H9 (cell line): ENCODE results near the gene ITGA2. TPM values are rescaled to one million over a fixed set of nuclear protein-coding genes. Genes with fewer than 3 reads are reported as not detected.

Experiments used
- DNase-seq: peaks from one replicate; pipeline ENCODE4 v3.0.0-alpha.2; 2017
- H2AFZ ChIP-seq: one replicate; pipeline ENCODE4 v1.6.1; 2013; ENCODE audit warnings: mild to moderate bottlenecking, low read length, control low read depth, moderate library complexity
- H2AK5ac ChIP-seq: 2 replicates; pipeline ENCODE4 v1.6.1; 2013; ENCODE audit warnings: low read length, control low read depth, mixed read lengths; ENCODE audit not compliant: insufficient read length
- H2BK120ac ChIP-seq: one replicate; pipeline ENCODE4 v1.6.1; 2013; ENCODE audit warnings: low read depth, mild to moderate bottlenecking, low read length, control low read depth, inconsistent platforms; ENCODE audit not compliant: poor library complexity, severe bottlenecking
- H2BK12ac ChIP-seq: 2 replicates; pipeline ENCODE4 v1.6.1; 2013; ENCODE audit warnings: low read length, control low read depth, mixed read lengths, low read depth; ENCODE audit not compliant: insufficient read length
- H2BK15ac ChIP-seq: 2 replicates; pipeline ENCODE4 v1.6.1; 2013; ENCODE audit warnings: low read depth, low read length, control low read depth
- H2BK20ac ChIP-seq: one replicate; pipeline ENCODE4 v1.6.1; 2013; ENCODE audit warnings: low read depth, mild to moderate bottlenecking, low read length, control low read depth, inconsistent platforms; ENCODE audit not compliant: poor library complexity, severe bottlenecking
- H2BK5ac ChIP-seq: 2 replicates; pipeline ENCODE4 v1.6.1; 2013; ENCODE audit warnings: low read length, control low read depth, mixed read lengths; ENCODE audit not compliant: insufficient read length
- H3K14ac ChIP-seq: 2 replicates; pipeline ENCODE4 v1.6.1; 2013; ENCODE audit warnings: low read length, control low read depth; ENCODE audit not compliant: insufficient read depth
- H3K18ac ChIP-seq: 2 replicates; pipeline ENCODE4 v1.6.1; 2013; ENCODE audit warnings: low read depth, mild to moderate bottlenecking, mixed read lengths, low read length, control low read depth; ENCODE audit not compliant: insufficient read length
- H3K23ac ChIP-seq: 2 replicates; pipeline ENCODE4 v1.6.1; 2013; ENCODE audit warnings: low read length, control low read depth, mixed read lengths, low read depth; ENCODE audit not compliant: insufficient read length
- H3K23me2 ChIP-seq: 2 replicates; pipeline ENCODE4 v1.6.1; 2013; ENCODE audit warnings: low read depth, mild to moderate bottlenecking, mixed read lengths, low read length, control low read depth; ENCODE audit not compliant: insufficient read length, poor library complexity, severe bottlenecking
- H3K27ac ChIP-seq: 2 replicates; pipeline ENCODE4 v1.5.1; 2013; ENCODE audit warnings: low read length, control low read depth, mixed read lengths, low read depth; ENCODE audit not compliant: insufficient read length
- H3K27me3 ChIP-seq: 2 replicates; pipeline ENCODE4 v1.6.1; 2013; ENCODE audit warnings: low read length, control low read depth, inconsistent platforms; ENCODE audit not compliant: insufficient read depth
- H3K4ac ChIP-seq: 2 replicates; pipeline ENCODE4 v1.6.1; 2013; ENCODE audit warnings: low read depth, mild to moderate bottlenecking, control low read depth, inconsistent platforms, low read length, moderate library complexity
- H3K4me1 ChIP-seq: 2 replicates; pipeline ENCODE4 v1.6.1; 2013; ENCODE audit warnings: low read length, control low read depth, inconsistent platforms; ENCODE audit not compliant: insufficient read depth
- H3K4me2 ChIP-seq: 2 replicates; pipeline ENCODE4 v1.6.1; 2013; ENCODE audit warnings: low read length, control low read depth, mixed read lengths; ENCODE audit not compliant: insufficient read length, insufficient read depth
- H3K56ac ChIP-seq: 2 replicates; pipeline ENCODE4 v1.6.1; 2013; ENCODE audit warnings: low read depth, mild to moderate bottlenecking, mixed read lengths, low read length, control low read depth; ENCODE audit not compliant: insufficient read length
- H3K79me1 ChIP-seq: 2 replicates; pipeline ENCODE4 v1.6.1; 2013; ENCODE audit warnings: low read depth, mild to moderate bottlenecking, moderate library complexity, low read length, control low read depth, inconsistent platforms; ENCODE audit not compliant: insufficient read depth, poor library complexity, severe bottlenecking
- H3K79me2 ChIP-seq: 2 replicates; pipeline ENCODE4 v1.6.1; 2013; ENCODE audit warnings: low read length, control low read depth, inconsistent platforms; ENCODE audit not compliant: insufficient read depth
- H3K9ac ChIP-seq: 2 replicates; pipeline ENCODE4 v1.6.1; 2013; ENCODE audit warnings: low read length, control low read depth, mixed read lengths; ENCODE audit not compliant: insufficient read length; ENCODE audit errors: extremely low read depth
- H3K9me3 ChIP-seq: one replicate; pipeline ENCODE4 v1.6.1; 2013; ENCODE audit warnings: low read depth, low read length, inconsistent platforms; ENCODE audit not compliant: control insufficient read depth
- H3T11ph ChIP-seq: one replicate; pipeline ENCODE4 v1.6.1; 2013; ENCODE audit warnings: mild to moderate bottlenecking, low read length, control low read depth, inconsistent platforms
- H4K20me1 ChIP-seq: one replicate; pipeline ENCODE4 v1.6.1; 2013; ENCODE audit not compliant: control insufficient read depth, insufficient read length, insufficient read depth
- H4K5ac ChIP-seq: 2 replicates; pipeline ENCODE4 v1.6.1; 2013; ENCODE audit warnings: low read depth, mild to moderate bottlenecking, mixed read lengths, low read length, control low read depth; ENCODE audit not compliant: insufficient read length
- H4K8ac ChIP-seq: replicated peaks from 2 replicates; pipeline ENCODE4 v1.6.1; 2013; ENCODE audit warnings: low read length, control low read depth, mixed read lengths, low read depth; ENCODE audit not compliant: insufficient read length
- H4K91ac ChIP-seq: 2 replicates; pipeline ENCODE4 v1.6.1; 2013; ENCODE audit warnings: low read depth, mild to moderate bottlenecking, moderate library complexity, mixed read lengths, low read length, control low read depth; ENCODE audit not compliant: insufficient read length
- H3K27ac Mint-ChIP-seq, 3 experiments: 2 replicates in 2 of 3; 3 replicates in 1 of 3; pipeline ENCODE4 v1.8.0; 2020 to 2021; ENCODE audit warnings: mixed read lengths in 3 of 3, mild to moderate bottlenecking in 1 of 3, moderate library complexity in 1 of 3
- H3K27me3 Mint-ChIP-seq: 2 replicates; pipeline ENCODE4 v1.8.0; 2021; ENCODE audit warnings: low read depth, mild to moderate bottlenecking, moderate library complexity, mixed read lengths
- H3K36me3 Mint-ChIP-seq, 3 experiments: 2 replicates in 2 of 3; 3 replicates in 1 of 3; pipeline ENCODE4 v1.8.0; 2020 to 2021; ENCODE audit warnings: low read depth in 3 of 3, mixed read lengths in 3 of 3; ENCODE audit not compliant: insufficient read depth in 1 of 3
- H3K4me1 Mint-ChIP-seq, 2 experiments: 2 replicates each; pipeline ENCODE4 v1.8.0; 2020; ENCODE audit warnings: mixed read lengths in 2 of 2
- H3K4me3 Mint-ChIP-seq, 2 experiments: 2 replicates in 1 of 2; 3 replicates in 1 of 2; pipeline ENCODE4 v1.8.0; 2020 to 2021; ENCODE audit warnings: mild to moderate bottlenecking in 2 of 2, mixed read lengths in 2 of 2, moderate library complexity in 1 of 2
- H3K9me3 Mint-ChIP-seq, 2 experiments: 2 replicates in 1 of 2; 3 replicates in 1 of 2; pipeline ENCODE4 v1.8.0; 2020; ENCODE audit warnings: mild to moderate bottlenecking in 2 of 2, mixed read lengths in 2 of 2, moderate library complexity in 1 of 2
- WGBS: extraction: QIAGEN DNeasy Blood & Tissue Kit; methylation state at CpG from one replicate; pipeline ENCODE4 v1.1.7; 2013; ENCODE audit warnings: missing lambda C conversion rate, low lambda C conversion rate, mixed read lengths; ENCODE audit not compliant: insufficient read length; ENCODE audit errors: extremely low coverage; 5-methylcytosine and 5-hydroxymethylcytosine counted together
- total RNA-seq: library from RNA; stranded (reverse); gene quantifications from 2 replicates; pipeline ENCODE4 v1.2.1, GENCODE V29; 2021
- TF ChIP-seq, protein P1 (sequence below): fragments of 200-600 bp; sonication (generic); conservative IDR thresholded peaks from 3 replicates; pipeline ENCODE4 v1.8.0; 2021; ENCODE audit warnings: antibody characterized with exemption, mild to moderate bottlenecking

The ITGA2 gene
- total RNA-seq, 1 experiment from 2014 or later, result 3.0 TPM

DNA sequence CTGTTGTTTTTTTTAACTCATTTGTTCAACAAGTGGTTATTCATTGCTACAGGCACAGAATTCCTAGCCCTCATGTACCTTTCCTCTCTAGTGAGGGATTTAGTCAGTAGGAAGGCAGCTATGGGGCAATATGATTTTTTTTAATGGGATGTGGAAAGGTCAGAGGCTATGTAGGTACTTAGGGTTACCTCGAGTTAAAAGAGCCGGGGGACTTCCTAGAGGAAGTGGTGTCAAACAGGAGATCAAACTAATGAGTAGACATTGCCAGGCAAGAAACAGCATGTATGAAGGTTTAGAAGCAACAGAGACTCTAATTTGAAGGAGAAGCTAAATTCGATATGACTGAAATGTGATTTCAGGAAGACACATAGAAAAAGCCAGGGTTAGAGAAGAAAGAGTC is 50.7 kb downstream of the ITGA2 start:
- Histone ChIP-seq H3K9ac (no peak overlapping the region), H3K56ac (no peak overlapping the region), H3T11ph (no peak overlapping the region), H4K5ac (no peak overlapping the region), H2BK120ac (no peak overlapping the region), H3K23me2 (no peaks in the 10 kb centered on the region), H3K18ac (no peak overlapping the region), H4K8ac (no peak overlapping the region), H3K27me3 (no peaks in the 10 kb centered on the region), H2BK20ac (no peak overlapping the region), H2BK12ac (no peak overlapping the region), H3K4me1 (no peaks in the 10 kb centered on the region), H3K27ac (no peak overlapping the region), H3K4ac (no peak overlapping the region), H2AFZ (no peak overlapping the region), H3K14ac (no peak overlapping the region), H2AK5ac (no peak overlapping the region), H3K23ac (no peak overlapping the region), H3K79me2 (no peaks in the 10 kb centered on the region), H3K79me1 (no peaks in the 10 kb centered on the region), H2BK5ac (no peak overlapping the region), H3K4me2 (no peak overlapping the region), H2BK15ac (no peak overlapping the region), H4K91ac (no peak overlapping the region), H4K20me1 (no peaks in the 10 kb centered on the region), H3K9me3 (no peaks in the 10 kb centered on the region)
- Mint-ChIP-seq H3K27ac (no peak overlapping the region), H3K9me3 (no peaks in the 10 kb centered on the region), H3K4me3 (no peak overlapping the region), H3K36me3 (no peaks in the 10 kb centered on the region), H3K27me3 (no peaks in the 10 kb centered on the region; the same call in 1 of the 2 replicates), H3K4me1 (no peaks in the 10 kb centered on the region)
- TF ChIP-seq, protein P1, sequence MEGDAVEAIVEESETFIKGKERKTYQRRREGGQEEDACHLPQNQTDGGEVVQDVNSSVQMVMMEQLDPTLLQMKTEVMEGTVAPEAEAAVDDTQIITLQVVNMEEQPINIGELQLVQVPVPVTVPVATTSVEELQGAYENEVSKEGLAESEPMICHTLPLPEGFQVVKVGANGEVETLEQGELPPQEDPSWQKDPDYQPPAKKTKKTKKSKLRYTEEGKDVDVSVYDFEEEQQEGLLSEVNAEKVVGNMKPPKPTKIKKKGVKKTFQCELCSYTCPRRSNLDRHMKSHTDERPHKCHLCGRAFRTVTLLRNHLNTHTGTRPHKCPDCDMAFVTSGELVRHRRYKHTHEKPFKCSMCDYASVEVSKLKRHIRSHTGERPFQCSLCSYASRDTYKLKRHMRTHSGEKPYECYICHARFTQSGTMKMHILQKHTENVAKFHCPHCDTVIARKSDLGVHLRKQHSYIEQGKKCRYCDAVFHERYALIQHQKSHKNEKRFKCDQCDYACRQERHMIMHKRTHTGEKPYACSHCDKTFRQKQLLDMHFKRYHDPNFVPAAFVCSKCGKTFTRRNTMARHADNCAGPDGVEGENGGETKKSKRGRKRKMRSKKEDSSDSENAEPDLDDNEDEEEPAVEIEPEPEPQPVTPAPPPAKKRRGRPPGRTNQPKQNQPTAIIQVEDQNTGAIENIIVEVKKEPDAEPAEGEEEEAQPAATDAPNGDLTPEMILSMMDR, result no peak
- DNase-seq, result no peak
- no CpG with 5 or more reads among the region's 3 CpGs for WGBS
